IPS-18c (cell line): ENCODE results near the gene KCP.

Experiments
- H3K4me3 ChIP-seq: 2 replicates; pipeline ENCODE4 v1.7.0; 2013; ENCODE audit warnings: low read depth, mild to moderate bottlenecking, low read length, moderate library complexity; ENCODE audit not compliant: insufficient read depth
- H3K9me3 ChIP-seq: one replicate; pipeline ENCODE4 v1.6.1; 2013; ENCODE audit warnings: mild to moderate bottlenecking, low read length, moderate library complexity; ENCODE audit not compliant: control insufficient read depth, insufficient read depth

KCP gene

DNA sequence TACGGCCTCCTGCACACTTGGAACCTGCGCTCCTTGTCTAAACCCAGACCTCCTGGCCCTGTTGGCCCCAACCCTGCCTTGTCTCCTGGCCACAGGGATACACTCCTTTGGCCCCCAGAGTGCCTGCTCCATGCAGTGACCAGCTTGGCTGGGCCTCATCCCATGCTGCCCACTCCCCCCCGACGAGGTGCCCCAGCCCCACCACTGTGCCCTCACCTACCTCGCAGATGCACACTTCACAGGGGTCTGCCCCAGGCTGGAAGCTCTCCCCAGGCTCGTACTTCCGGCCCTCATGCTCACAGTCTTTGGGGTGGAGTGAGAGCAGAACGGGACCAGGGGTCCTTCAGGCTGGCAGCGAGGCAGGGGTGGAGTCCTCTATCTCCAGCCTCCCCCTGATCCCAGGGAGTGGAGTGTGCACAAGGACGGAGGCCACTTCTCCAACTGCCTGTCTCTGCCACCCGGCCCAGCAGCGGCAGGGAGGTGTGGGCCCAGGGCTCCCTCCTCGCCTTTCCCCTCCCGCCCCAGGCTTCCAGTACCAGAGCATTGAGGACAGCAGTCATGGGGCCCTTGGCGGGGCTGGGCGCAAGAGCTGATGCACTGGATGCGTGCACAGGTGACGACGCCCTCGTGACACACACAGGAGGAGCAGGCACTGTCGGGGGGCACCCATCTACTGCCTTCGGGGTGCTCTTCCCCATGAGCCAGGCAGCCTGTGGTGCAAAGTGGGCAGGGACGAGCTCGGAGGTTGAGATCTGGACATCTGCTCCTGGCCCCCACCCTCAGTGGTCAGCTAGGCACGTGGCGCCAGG is 25.7 kb downstream of the KCP start:
- H3K9me3 ChIP-seq = no peaks in the 10 kb centered on the region

DNA sequence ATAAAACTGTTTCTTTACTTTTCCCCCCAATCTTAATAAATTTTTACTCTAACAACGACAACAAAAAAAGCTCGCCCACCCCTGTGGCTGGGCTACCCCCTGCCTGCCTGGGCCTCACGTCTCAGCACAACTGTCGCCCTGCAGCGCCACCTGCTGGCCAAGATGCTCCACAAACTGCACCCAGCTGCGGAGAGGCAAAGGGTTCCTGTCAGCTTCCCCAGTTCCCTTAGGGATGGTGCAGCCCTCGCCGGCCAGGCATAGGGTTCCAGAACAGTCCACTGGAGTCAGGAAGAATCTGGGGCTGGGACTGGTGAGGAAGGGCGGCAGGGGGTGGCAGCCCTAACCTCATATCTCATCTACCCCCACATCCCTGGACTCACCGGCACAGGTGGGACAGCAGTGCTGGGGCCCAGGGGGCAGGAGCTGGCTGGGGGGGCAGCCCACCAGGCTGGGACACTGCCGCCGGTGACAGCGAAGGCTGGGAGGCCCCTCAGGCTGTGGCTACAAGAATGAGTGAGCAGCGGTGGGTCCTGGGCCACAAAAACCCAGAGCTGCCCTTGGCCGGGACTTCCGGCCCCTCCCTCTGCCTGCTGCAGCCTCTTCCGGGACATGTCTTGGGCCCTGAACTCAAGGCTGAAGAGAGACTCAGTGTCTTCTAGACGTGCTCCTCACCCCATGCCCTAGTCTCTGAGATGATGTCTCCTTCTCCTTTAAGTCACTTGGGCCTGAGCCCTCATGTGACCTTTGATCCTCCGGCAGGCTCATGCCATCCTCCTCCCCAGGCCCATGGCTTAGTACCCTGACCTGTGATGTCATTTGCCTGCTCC is 26.7 kb downstream of the KCP start:
- H3K9me3 ChIP-seq = no peaks in the 10 kb centered on the region
- H3K4me3 ChIP-seq = no peak overlapping the region

More for the DNA sequence above, 25.7 kb downstream of the KCP start:
- no peak overlapping the region for H3K4me3 ChIP-seq

DNA sequence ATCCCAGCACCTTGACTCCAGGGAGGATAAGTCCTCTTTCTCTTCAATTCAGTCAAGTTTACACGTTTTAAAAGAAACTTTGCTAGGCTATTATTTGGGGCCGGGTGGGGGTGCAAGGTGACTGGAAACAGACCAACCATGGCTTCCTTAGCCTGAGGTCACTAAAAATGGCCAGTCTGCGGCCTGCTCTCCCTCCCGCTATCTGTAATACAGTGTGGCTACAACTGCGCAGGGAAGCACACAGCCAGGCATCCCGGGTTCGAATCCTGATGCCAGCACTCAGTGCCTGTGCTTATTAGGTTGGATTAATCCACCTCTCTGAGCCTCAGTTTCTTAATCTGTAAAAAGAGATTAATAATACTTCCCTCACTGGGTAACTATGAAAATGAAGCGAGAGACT is 28.4 kb downstream of the KCP start:
- H3K9me3 ChIP-seq = no peaks in the 10 kb centered on the region
- H3K4me3 ChIP-seq = no peak overlapping the region

DNA sequence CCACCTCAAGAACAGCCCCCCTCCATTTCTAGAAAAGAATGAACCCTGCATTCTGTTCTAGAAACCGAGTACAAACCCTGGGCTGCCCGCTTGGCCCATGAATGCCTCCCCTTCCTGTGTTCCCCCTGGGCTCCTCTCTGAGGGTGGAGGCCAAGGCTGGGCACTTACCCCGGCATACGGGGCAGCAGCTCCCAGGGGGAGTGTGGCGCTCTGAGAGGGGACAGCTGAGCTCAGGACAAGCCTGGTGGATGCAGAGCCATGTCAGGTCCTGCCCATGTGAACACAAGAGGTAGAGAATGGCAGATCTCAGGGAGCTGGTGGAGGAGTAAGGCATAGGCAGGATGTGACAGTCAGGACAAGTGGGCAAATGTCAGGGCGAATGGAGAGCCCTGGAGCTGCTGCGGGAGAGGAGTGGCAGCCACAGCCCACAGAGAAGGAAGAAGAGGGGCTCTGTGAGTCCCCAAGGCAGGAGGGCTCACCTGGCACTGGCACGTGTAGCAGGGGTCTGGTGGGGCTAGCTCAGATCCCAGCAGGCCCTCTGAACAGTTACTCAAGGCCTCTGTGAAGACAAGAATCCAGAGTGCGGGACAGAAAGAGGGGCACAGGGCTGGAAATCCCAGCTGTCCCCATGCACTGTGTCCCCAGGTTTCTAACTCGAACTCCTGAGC is 28.9 kb downstream of the KCP start:
- H3K4me3 ChIP-seq = no peak overlapping the region

DNA sequence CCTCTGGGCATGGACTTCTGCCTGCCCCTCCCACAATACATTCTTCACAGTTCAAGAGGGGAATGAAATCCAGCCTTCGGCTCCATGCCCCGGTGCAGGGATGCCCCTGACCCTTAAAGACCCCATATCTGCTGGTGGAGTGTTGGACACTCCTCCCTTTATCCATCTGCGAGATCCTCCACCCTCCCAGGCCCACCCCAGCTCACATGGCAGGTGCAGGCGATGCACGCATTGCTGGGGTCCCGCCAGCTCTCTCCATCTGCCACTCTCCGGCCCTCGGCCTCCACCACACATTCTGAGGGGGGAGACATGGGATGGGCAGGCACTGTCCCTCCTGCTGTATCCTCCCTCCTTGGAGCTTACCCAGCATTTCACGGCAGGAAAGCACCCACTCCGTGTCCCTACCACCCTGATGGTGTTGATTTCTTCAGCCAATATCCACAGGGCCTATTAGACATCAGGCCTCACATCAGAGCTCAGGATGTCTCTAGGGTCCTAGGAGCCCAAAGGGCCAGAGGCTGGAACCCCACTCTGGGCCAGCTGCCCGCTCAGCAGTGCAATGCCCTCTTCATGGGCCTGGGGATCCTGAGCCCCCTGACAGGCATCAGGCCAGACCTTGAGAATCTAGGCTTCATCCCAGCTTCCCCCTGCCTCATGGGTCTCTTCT is 29.6 kb downstream of the KCP start:
- Histone ChIP-seq H3K9me3 (no peaks in the 10 kb centered on the region), H3K4me3 (no peak overlapping the region)

More for the DNA sequence above, 28.9 kb downstream of the KCP start:
- no peaks in the 10 kb centered on the region for H3K9me3 ChIP-seq

DNA sequence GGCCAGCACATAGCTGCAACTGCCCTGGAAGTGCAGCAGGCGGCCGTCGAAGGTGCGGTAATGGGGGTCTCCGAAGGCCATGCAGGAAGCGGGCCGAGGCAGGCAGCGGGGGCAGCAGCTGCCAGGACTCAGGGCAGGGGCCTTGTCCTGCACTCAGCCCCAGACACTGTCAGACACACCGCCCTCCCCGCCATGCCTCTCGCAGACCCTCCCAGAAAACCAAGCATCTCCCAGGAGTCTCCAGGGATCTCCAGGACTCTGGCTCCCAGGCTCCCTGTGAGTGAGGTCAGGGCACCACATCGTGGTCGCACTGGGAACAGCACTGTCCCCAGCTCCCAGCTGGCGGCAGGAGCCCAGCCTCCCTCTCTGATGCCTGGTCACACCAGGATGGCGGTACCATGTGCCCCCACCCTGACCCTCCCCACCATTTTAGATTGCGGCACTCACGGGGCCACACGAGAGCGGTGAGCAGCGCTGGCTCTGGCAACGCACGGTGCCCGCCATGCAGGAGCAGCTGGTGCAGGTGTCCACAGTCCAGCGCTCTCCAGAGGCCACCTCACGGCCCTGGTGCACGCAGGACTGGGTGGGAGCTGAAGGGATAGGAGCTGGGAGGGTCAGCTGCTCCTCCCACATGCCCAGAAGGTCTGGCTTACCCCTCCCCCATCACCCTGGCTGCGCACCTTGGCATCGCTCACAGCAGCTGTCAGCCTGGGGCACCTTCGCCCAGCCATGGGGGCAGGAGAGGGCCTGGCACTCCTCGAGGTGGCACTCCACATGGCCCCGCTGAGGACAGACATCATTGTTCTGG is 30.4 kb downstream of the KCP start:
- no peak overlapping the region for H3K4me3 ChIP-seq
- H3K9me3 ChIP-seq = no peaks in the 10 kb centered on the region

DNA sequence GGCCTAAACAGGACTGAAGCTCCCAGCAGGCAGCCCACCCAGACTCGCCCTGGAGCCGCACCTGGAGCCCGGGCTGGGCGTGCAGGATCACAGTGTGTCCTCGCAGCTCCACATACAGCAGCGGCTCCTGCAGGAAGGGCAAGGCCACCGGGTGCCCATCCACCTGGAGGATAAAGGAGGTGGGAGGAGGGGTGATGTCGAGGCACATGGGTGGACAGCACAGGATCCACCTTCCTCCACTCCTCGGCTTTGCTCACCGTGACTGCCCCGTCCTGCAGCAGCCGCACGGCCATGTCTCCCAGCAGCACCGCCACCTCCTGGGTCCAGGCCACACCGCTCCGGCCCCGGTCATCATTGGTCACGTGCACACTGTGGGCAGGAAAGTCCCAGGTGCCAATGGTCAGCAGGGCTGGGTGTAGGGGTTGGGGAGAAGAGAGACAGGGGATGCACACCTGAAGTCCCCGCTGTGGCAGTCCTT is 31.0 kb downstream of the KCP start:
- no peaks in the 10 kb centered on the region for H3K9me3 ChIP-seq
- no peak overlapping the region for H3K4me3 ChIP-seq

DNA sequence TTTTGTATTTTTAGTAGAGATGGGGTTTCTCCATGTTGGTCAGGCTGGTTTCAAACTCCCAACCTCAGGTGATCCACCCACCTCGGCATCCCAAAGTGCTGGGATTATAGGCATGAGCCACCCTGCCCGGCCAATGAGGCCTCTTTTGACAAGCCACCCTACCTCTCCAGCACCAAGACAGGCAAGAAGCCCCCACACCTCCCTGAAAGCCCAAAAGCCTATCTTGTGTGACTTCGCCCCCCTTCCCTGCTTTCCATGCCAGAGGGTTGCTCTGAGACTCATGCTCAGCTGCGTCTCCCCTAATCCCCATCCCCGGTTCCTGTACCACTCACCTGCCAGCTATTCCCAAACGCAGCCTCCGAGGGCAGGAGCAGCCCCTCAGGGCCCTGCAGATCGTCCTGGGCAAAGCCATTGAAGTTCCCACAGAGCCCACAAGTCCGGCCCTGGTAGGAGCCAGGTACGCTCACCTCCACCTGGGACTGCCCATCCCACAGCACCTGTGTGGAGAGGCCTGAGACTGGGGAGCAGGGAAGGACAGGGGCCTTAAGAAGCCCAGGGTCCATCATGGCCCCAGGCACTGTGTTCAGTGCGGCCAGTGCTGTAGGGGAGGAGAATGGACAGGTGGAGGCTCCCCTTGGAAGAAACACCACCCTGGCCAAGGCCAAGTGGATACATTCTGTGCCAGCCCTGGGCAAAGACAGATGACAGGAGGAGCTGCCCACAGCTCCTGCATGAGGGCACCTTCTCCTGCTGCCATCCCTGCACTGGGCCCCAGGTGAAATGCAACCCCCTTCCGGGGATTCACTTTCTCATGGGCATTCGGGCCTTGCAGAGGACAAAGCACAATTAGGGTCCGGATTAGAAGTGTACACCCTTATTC is 32.0 kb downstream of the KCP start:
- H3K4me3 ChIP-seq = no peak overlapping the region

DNA sequence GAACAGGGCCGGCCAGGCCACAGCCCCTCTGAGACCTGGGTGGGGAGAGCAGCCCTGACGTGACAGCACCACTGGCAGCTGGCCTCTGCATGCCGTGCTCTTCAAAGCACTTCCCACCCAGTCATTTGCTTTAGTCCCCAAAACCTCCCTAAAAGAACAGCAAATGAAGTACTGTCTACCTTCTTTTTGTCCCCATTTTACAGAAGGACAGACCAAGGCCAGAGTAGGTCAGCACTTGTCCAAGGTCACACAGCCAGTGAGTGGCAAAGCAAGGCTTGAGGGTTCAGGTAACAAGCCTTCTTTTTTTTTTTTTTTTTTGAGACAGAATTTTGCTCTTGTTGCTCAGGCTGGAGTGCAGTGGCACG is 32.8 kb downstream of the KCP start:
- Histone ChIP-seq H3K4me3 (no peak overlapping the region), H3K9me3 (no peaks in the 10 kb centered on the region)

More for the DNA sequence above, 32.0 kb downstream of the KCP start:
- H3K9me3 ChIP-seq = no peaks in the 10 kb centered on the region

DNA sequence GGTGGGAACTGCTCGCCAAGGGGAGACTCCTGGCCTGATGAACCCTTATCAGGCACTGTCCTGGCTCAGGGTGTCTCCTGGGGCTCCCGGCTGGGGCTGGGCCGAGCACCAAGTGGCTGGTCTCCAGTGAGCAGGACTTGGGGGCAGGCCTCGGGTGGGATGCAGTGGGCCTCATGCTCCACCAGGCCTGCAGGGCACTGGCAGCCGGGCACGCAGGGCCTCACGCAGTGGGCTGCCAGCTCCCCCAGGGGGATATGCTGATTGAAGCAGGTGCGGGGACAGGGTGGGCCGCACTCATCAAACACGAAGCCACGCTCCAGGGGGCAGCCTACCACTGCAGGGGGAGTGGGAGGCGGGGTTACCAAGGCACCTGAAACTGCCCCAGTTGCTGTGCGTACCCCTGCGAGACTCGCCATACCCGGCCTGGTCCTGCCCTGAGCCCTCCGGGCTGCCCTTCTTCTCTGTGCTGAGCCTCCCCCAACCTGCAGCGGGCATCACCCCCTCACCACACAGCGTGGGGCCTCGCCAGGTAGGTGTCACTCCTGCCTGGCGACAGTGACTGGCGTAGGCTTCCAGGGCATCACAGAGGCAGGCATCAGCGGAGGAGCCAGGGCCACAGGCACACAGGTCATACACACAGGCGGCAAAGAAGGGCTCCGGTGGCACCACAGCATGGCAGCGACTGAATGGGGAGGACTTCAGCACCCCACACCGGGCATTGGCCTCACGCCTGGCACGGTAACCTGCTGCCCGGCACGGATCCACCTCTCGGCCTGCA is 33.3 kb downstream of the KCP start:
- H3K9me3 ChIP-seq = no peaks in the 10 kb centered on the region
- H3K4me3 ChIP-seq = no peak overlapping the region

DNA sequence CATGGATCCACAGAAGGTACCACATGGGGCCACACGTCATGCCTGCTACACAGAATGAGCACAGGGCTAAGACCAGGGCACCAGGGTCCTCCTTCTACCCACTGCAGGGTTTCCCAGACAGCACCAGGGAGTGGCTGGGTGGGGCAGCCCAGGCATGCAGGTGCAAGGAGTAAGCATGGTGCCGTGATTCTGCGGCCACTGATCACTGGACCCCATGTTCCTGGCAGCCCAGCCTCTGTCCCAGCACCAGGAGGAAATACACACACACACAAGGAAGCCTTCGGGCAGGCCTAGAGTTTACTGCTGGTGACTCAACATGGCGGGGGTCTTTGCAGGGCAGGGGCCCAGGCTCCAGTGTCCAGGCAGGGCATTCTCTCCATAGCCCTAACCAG is 33.9 kb downstream of the KCP start:
- H3K9me3 ChIP-seq = no peaks in the 10 kb centered on the region
- no peak overlapping the region for H3K4me3 ChIP-seq

DNA sequence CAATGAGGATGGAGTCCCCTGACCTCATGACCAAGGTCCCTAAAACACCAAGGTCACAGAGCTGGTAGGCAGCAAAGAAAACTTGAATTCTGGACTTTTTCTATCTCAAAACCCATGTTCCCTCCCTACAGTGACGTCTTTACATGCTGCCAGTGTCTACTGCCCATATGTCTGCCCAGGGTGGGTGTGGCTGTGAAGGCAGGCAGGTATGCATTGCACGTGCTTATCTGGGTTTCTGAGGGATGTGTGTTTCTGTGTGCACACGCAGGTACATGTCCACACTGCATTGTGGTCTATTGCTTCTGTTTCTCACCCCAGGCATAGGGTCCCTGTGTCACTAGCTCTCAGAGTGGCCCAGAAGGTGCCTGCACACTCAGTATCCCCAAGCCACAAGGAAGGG is 34.4 kb downstream of the KCP start:
- no peaks in the 10 kb centered on the region for H3K9me3 ChIP-seq
- no peak overlapping the region for H3K4me3 ChIP-seq

DNA sequence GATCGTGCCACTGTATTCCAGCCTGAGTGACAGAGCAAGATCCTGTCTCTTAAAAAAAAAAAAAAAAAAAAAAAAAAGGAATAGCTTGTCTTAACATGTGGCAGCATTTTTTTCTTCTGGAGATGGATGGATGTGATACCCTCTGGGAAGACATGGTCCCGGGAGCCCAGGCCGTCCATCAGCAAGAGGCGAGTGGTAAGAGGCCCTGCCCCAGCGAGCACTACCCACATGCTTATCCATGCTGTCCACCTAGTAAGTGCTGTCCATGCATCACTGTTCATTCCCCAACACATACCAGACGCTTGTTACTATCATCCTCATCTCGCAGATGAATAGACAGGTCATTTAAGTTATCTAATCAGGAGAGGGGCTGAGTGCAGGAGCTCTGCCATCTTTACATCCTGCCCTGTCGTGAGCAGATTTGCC is 35.0 kb downstream of the KCP start:
- no peak overlapping the region for H3K4me3 ChIP-seq
- no peaks in the 10 kb centered on the region for H3K9me3 ChIP-seq

DNA sequence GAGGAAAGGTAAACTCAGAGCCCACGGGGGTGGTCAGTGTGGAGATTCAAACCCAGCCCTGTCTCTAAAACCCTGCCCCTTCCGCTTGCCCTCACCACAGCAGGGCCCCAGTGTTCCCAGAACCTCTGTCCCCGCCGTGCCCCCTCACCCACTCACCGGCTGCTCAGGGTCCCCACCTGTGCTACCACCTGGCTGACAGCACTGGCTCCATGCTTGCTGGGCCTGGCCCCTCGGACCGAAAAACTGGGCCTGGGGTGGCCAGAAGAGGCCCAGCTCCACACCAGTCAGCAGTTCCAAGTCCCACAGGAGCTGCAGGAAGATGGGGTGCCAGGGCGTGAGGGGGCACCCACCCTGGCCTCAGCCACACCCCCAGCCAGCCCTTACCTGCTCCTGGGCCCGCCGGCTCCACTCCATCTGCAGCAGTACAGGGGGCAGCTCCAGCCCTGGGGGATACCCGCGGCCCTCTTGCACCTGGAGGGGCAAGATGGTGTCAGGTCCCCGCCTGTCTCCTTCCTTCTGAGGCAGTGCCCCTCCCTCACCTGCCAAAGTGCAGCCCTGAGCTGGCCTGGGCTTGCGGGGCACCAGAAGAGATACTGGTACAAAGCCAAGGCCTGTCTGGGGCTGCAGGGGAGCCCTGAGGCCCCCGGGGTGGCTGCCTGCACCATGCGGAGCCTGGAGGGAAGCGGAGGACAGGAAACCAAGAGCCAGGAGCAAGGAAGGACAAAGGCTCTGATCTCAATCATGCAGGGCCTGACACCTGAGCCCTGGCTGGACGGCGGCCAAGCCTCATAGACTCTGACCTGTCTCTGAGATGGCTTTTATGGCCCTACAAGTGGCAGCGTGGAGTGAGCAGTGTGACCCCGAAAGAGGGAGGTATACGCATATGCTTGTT is 36.1 kb downstream of the KCP start:
- Histone ChIP-seq H3K9me3 (no peaks in the 10 kb centered on the region), H3K4me3 (no peak overlapping the region)
